Upper lobe of right lung (tissue), 1 donor: Measurements from ENCODE around the gene LRRC2. TPM values are rescaled to one million over a fixed set of nuclear protein-coding genes. Genes with fewer than 3 reads are reported as not detected.

Experiments used
- ATAC-seq: fragments of 200-7000 bp; cut with Tn5 transposase; one replicate; pipeline ENCODE4 v1.9.1; 2020; ENCODE audit warnings: mild to moderate bottlenecking, moderate library complexity
- DNase-seq: peaks from one replicate; pipeline ENCODE4 v3.0.0-alpha.2; 2020
- H3K27ac ChIP-seq: fragments of 200-600 bp; one replicate; pipeline ENCODE4 v1.8.0; 2022
- H3K27me3 ChIP-seq: fragments of 200-600 bp; one replicate; pipeline ENCODE4 v1.8.0; 2022; ENCODE audit warnings: mild to moderate bottlenecking
- H3K36me3 ChIP-seq: fragments of 200-600 bp; one replicate; pipeline ENCODE4 v1.8.0; 2022
- H3K4me1 ChIP-seq: fragments of 200-600 bp; one replicate; pipeline ENCODE4 v1.8.0; 2022
- H3K4me3 ChIP-seq: fragments of 200-600 bp; one replicate; pipeline ENCODE4 v1.8.0; 2022; ENCODE audit warnings: mild to moderate bottlenecking
- H3K9me3 ChIP-seq: fragments of 200-600 bp; one replicate; pipeline ENCODE4 v1.8.0; 2022
- CTCF ChIP-seq: fragments of 200-600 bp; IDR thresholded peaks from one replicate; pipeline ENCODE4 v1.8.0; 2022; ENCODE audit warnings: antibody characterized with exemption
- intact Hi-C: fragments of 100-400 bp; cut with DNase I; formaldehyde crosslinking; loops from one replicate; pipeline ENCODE4 v1.11.0; 2022
- total RNA-seq: library from RNA; stranded (reverse); fragmentation: NEBNext Ultra II Directional; extraction: Animal tissue kit (Norgen Biotek cat#: 25700); gene quantifications from one replicate; pipeline ENCODE4 v1.2.1, GENCODE V29; 2021
- donor health status: DM: no; HTN: yes; CAD: no; lungs with severe emphysema.

The LRRC2 gene
- total RNA-seq, 1 donor from 2014 or later: 2.9 TPM

GRCh38 chr3:46609944-46610722, 44.0 kb upstream of the LRRC2 start:
- Histone ChIP-seq H3K36me3 (no peaks in the 10 kb centered on the region), H3K4me1 (no peaks in the 10 kb centered on the region), H3K27ac (no peak overlapping the region), H3K4me3 (no peak overlapping the region), H3K27me3 (peaks cover 3% of the 10 kb centered on the region), H3K9me3 (no peaks in the 10 kb centered on the region)
- intact Hi-C loops: no loop called here
- TF ChIP-seq CTCF: no peak
- no peak for DNase-seq
- ATAC-seq: no peak

- H3K4me3 ChIP-seq: no peak overlapping the region
- no peaks in the 10 kb centered on the region for H3K36me3 ChIP-seq
- no peaks in the 10 kb centered on the region for H3K4me1 ChIP-seq
- H3K27ac ChIP-seq: no peak overlapping the region
- peaks cover 3% of the 10 kb centered on the region for H3K27me3 ChIP-seq
- ATAC-seq (no peak), DNase-seq (no peak)
- no peak for TF ChIP-seq CTCF
- no peaks in the 10 kb centered on the region for H3K9me3 ChIP-seq
- intact Hi-C loops: no loop called here
These were observed 43.2 kb upstream of the LRRC2 start for GRCh38 chr3:46609212-46609721.

GRCh38 chr3:46607603-46608028, 41.5 kb upstream of the LRRC2 start:
- ATAC-seq (no peak), DNase-seq (no peak)
- Histone ChIP-seq H3K27ac (no peak overlapping the region), H3K4me3 (no peak overlapping the region), H3K9me3 (no peaks in the 10 kb centered on the region), H3K27me3 (no peaks in the 10 kb centered on the region), H3K4me1 (no peaks in the 10 kb centered on the region), H3K36me3 (no peaks in the 10 kb centered on the region)
- no peak for TF ChIP-seq CTCF
- intact Hi-C loops: no loop called here

GRCh38 chr3:46604127-46604526, 38.0 kb upstream of the LRRC2 start:
- Histone ChIP-seq H3K36me3 (no peaks in the 10 kb centered on the region), H3K4me3 (no peak overlapping the region), H3K27me3 (no peaks in the 10 kb centered on the region), H3K9me3 (no peaks in the 10 kb centered on the region), H3K27ac (no peak overlapping the region), H3K4me1 (no peaks in the 10 kb centered on the region)
- no peak for TF ChIP-seq CTCF
- DNase-seq (no peak), ATAC-seq (peak; percentile 25)
- intact Hi-C loops: no loop called here

- no peak for TF ChIP-seq CTCF
- no peaks in the 10 kb centered on the region for H3K9me3 ChIP-seq
- ATAC-seq (no peak), DNase-seq (no peak)
- H3K27ac ChIP-seq: no peak overlapping the region
- intact Hi-C loops: no loop called here
- H3K36me3 ChIP-seq: no peaks in the 10 kb centered on the region
- no peaks in the 10 kb centered on the region for H3K27me3 ChIP-seq
- H3K4me3 ChIP-seq: no peak overlapping the region
- H3K4me1 ChIP-seq: no peaks in the 10 kb centered on the region
These were observed 37.4 kb upstream of the LRRC2 start for GRCh38 chr3:46603446-46604046.
